HG03432 (cell line): ENCODE data around the gene ZSWIM4.
"Not testable (repeated sequence)": the region's sequence is repeated elsewhere in the genome, so short reads cannot be mapped to it uniquely, and the experiment has no call there.

Experiments
- ATAC-seq: cut with Tn5 transposase; IDR thresholded peaks from one replicate; pipeline ENCODE4 v1.9.1; 2021; ENCODE audit warnings: mild to moderate bottlenecking, moderate library complexity; ENCODE audit not compliant: unreplicated experiment

ZSWIM4 gene

DNA sequence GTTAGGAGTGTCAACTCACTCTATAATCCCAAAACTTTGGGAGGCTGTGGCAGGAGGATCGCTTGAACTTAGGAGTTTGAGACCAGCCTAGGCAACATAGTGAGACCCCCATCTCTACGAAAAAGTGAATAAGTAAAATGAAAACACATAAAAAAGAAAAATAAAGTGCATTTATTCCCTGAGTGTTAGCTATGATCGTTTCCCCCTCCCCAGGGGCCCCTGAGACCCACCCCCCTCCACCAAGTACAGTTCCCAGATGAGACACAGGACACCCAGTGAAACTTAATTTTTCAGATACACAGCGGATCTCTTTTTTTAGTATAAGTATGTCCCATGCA lies 53.1 kb downstream of the ZSWIM4 start:
- ATAC-seq, result no peak

DNA sequence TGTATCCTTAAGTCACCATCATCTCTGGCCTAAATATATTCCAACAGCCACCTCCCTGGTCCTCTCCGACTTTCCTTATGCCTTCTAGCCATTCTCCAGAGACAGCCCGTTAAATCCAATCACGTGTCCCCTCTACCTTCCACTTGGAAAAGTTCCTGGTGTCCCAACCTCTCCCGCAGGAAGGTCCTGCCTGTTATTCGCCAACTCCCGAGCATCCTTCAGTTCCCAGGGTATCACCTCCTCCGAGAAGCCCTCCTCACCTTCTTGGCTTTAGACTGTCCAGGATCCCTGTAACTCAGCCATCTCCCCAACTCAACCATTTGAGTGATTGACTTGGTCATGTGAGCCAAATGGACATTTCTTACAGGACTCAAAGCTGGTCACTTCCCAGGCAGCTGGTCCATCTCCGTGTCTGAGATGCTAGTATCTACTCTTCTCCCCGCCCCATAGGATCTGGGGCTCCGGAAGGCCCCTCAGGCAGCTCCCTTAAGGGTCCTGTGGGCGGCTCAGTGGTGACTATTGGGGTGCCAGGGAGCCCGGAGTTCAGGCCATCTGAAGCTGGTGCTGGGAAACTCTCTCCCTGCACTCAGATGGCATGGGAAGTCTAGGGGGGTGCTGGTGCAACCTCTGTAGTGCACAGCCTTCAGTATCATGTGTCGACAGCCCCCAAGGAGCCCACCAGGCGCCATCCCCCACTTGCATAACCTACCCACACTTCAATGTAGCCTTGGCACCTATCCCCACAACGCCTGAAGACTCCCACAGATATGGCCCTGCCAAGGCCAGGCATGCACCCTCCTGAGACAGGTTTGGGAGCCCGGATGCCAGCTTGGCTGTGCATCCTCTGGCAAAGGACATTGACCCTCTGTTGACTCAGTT lies 53.8 kb downstream of the ZSWIM4 start:
- no peak for ATAC-seq

- ATAC-seq, result no peak
Measured at GRCh38 chr19:13849991-13850909, 55.0 kb downstream of the ZSWIM4 start.

DNA sequence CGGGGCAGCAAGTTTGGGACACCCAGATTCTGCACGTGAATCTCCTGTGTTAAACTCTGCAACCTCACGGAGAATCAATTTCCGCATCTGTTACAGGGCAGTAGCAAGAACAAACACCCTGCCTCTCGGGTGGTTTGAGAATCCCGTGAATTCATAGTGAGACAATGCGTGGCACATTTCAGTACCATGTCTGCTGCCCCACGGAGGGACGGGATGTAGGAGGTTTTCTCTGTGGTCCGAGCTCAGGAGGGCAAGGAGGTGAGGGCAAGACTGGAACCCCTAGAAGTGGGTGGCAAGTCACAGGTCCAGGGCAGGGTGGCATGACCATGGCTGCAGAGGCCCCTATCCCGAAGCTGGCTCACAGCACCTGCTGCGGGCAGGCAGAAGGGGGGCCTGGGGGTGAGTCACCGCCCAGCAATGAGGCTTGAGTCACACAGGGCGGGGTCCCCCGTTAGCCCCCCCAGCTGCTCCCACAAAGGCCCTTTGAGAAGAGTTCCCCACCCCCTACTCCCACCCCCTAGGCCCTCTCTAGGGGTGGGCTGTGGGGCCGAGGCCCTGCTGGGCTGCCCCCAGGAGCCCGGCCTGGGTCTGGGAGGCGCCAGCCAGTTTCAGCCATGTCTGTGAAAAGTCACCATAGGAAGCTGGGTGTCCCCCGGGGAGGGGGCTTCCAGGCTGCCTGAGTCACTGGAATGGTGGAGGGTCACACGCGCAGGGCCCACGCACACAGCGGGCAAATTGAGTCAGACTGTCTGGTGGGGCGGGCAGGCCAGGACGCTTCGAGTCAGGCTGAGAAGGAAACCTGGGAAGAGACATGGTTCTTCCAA lies 55.9 kb downstream of the ZSWIM4 start:
- no peak for ATAC-seq

GRCh38 chr19:13851734-13852114 lies 56.5 kb downstream of the ZSWIM4 start:
- ATAC-seq, result not testable (repeated sequence)

DNA sequence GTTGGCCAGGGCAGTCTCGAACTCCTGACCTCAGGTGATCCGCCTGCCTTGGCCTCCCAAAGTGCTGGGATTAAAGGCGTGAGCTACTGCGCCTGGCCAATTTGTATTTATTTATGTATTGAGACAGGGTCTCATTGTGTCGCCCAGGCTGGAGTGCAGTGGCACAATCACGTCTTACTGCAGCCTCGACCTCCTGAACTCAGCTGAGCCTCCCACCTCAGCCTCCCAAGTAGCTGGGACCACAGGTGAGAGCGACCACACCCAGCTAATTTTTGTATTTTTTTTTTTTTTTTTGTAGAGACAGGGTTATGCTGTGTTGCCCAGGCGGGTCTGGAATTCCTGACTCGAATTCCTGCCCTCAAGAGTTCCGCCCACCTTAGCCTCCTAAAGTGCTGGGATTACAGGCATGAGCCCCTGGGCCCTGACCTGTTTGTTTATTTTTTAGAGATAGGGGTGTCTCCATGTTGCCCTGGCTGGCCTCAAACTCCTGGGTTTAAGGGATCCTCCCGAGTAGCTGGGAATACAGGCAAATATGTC lies 57.0 kb downstream of the ZSWIM4 start:
- ATAC-seq, result not testable (repeated sequence)

- ATAC-seq, result no peak
Measured at GRCh38 chr19:13856497-13856896, 61.3 kb downstream of the ZSWIM4 start.

DNA sequence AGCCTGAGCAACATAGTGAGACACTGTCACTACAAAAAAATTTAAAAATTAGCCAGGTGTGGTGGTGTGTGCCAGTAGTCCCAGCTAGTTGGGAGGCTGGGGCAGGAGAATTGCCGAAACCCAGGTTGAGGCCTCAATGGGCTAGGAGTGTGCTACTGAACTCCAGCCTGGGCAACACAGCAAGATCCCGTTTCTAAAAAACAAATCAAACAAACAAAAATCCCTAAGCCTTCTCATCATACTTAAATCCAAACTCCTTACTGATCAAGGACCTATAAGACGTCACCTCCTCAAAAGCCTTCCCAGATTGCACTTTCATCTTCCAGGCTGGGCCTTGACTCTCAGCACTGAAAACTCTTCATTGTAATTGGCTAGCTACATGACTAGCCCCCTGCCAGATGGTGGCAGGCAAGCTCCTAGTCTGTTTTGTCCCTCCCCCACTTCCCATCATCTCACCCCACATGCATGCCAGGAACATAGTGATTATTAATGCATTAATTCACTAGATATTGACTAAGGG lies 64.2 kb downstream of the ZSWIM4 start:
- ATAC-seq, result no peak

- ATAC-seq, result no peak
Measured at GRCh38 chr19:13860679-13861391, 65.6 kb downstream of the ZSWIM4 start.

DNA sequence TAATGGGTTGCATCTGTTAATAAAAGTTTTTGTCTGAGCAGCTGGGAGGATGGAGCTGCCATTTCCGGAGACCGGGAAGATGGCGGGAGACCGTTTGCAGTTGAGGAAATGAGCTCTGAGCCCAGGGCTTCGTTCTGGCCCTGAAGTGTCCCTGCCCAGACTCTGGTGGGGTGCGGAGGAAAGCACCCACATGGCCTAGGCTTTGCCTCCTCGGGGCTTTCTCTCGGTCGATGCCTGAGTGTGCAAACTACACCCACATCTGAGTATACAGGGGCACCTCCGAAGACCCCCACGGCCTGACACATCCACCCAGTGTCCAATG lies 66.1 kb downstream of the ZSWIM4 start:
- ATAC-seq, result peak; percentile 30

DNA sequence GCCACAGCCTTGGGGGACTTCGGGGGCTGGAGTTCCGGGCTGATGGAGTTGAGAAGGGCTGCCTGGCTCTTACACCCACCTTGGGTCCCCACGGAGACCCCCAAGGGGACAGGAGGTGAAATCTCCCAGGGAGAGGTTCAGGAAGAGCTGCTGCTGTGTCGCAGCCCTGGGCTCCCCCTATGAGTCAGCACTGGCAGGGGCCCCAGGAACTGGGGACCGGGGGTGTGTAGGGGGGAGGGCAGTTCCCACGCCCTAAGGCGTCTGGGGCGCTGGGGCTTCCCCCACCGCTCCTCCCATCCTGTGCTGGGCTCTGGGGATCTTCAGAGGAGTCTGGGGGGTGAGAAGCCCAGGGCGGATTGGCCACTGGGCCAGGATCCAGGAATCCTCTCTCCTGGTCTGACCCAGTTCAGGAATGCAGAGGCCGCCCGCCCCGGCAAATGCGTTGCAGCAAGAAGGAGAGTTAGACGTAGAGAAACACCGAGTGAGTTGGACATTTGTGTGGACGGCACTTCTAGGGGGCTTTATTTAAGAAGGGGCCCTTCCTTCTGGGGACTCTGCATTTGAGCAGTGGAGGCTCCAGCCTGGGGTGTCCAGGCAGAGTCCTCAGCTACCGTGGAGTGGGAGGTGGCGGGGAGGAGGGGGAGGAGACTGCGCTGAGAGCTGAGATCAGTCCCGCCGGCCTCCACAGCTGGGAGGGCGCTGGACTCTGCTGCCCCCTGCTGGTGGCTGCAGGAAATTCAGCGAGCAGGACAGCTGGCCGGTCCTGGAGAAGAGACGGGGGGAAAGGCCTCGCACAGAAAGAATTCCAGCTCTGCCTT lies 66.7 kb downstream of the ZSWIM4 start:
- peak; percentile 69 for ATAC-seq

DNA sequence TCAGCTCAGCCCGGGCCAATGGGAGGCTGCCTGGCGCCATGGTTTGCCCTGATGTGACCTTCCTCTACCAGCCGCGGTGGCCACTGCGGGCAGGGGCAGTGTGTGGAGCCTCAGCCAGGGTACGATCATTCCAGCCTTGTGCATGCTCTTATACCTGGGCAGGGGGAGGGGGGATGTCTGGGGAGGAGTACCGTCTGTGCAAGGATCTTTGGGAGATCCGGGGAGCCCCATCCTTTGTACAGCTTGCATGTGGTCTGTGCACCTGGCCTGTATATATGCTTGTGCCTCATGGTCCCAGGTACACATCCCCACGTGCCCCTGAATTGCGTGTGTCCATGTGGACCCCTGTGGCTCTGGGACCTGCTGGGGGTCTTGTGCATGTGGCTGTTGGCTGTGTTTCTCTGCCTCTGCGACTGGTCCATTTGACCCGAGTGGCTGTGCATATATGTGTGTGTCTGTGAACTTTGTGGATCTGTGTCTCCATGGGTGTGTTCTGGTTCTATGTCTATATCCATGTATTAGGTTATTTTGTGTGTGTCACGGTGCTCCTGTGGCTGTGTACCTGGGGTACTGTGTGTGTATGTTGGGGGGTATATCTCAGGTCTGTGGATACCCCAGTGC lies 68.9 kb downstream of the ZSWIM4 start:
- ATAC-seq, result no peak

DNA sequence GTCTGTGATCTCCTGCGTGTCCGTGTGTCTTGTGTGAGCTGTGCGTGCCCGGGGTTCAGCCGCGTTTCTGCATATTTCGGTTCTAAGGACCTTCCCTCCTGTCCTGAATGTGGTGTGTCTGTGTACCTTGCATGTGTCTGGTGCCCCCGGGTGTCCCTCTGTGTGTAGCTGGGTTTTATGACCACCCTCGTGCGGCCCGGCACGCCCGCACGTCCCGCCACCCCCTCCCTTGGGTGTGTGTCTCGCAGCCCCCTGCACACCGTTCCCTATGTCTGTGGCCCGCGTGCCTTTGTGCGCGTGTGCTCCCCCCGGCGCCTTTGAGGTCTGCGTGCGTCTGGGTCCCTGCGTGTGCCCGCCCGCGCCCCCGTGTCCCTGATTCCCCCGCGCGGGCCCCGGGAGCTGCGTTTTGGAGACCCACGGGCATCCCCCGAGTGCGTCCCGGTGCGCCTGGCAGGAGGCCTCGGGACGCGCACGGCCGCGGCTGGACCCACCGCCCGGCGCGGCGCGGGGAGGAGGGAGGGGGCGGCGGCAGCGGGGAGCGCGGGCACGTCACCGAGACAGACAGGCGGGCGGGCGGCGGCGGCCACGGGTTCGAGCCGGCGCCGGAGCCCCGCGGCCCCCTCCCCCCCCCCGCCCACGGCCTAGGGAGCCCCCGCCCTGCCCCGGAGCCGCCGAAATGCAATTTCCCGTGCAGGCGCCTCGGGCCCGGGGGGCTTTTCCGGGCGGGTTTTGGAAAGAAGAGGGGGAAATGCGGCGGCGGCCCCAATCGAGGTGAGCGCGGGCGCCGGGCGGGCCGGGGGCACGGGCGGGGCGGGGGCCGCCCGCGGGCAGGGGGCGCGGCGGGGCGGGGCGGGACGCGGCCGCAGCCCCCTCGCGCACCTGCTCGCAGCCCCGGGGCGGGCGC lies 69.7 kb downstream of the ZSWIM4 start:
- ATAC-seq, result no peak

DNA sequence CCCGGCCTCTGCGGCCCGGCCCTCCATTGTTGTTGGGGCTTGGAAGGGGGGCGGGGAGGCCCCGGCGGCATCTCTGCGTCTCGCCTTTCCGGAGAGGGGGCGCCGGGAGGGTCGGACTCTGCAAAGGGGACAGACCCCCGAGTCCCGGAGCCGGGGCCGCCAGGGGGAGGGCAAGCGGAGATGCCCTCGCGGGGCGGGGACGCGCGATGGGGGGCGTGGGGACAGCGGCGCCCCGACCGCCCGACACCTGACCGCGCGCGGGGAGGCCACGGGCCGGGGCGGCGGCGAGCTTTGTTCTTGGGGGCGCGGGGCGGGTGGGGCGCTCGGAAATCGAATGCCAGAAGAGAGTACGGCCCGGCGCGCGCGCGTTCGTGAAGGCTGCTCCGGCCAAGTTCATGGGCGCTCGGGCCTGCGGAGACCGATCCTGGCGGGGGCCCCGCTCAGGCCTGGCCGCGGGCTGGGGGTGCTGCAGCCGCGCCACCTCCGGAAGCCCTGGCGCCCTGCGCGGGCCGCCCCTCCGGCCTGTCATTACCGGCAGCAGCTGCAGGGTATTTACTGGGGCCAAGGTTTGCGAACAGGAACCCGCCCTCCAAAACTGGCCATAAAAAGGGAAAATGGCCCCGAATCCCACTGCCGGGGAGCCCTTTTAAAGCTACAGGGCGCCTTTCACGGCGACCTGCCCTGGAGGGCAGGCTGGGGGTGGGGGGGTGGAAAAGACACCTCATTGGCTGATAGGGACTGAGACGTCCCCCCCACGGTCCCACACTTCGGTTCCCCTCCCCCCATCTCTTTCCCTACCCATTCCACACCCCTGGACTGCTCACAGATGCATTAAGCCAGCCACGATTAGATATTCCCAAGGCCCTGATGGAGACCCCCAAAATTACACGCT lies 70.6 kb downstream of the ZSWIM4 start:
- ATAC-seq, result no peak

- ATAC-seq, result no peak
Measured at GRCh38 chr19:13866463-13867046, 71.3 kb downstream of the ZSWIM4 start.

- ATAC-seq, result no peak
Measured at GRCh38 chr19:13868663-13869062, 73.4 kb downstream of the ZSWIM4 start.
